Measurements from ENCODE around the gene FARP1.

FARP1 gene

DNA sequence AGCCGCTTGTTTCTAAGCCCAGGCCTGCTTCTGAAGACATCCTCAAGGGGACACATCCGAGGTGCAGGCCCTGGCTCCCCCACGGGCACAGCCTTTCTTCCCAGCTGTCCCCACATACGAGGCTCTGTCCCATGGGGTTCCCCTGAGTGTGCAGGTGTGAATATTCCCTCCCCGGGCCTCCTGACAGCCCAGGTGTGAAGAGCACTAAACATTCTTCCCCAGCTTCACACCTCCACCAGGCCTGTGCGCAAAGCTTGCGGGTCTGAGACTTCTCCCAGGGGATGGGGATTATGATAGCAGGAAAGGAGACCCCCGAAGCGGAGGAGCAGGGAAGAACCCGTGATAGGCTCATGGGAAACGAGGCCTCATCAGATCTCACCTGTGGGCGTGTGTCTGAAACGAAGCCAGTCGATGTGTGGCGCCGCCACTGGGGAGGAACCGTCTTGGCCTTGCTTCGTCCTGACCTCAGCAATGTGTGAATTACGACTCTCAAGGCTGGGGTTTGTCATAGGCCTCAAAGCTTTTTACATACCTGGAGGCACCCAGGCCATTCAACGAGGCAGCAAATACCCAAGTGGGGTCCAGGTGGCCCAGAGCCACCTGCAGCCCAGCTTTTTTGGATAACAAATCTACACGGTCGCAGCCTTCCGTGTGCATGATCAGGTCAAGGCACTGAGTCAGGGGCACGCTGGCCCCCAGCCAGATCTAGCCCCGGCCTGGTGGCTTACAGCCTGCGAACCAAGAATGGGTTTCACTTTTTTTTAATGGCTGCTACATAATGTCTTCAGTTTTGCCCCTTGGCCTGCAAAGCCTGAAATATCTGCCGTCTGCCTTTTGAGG, 299.7 kb downstream of the FARP1 start:
- no peak for DNase-seq (ENCODE audit: low read depth)

- DNase-seq (ENCODE audit: low read depth) = peak; percentile 91
Measured at GRCh38 chr13:98443329-98443728, 300.4 kb downstream of the FARP1 start.

DNA sequence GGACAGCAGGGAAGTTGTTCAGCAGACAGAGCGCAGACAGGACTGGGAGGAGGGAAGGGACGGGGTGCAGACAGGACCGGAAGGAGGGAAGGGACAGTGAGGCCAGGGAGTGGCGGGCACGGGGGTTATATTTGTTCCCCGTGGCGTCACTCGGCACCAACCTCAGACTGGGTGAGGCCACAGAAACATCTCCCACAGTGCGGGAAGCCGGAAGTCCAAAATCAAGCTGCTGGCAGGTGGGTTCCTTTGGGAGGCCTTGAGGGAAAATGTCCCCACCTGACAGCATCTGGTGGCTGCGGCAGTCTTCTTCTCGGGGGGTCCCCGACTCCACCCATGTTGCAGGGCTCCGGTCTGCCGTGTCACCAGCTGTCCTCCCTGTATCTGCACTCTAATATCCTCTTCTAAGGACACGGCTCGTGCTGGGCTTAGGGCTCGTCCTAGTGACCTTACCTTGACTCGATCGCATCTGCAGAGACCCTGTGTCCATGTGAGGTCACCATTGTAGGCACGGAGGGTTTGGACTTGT, 301.0 kb downstream of the FARP1 start:
- no peak for DNase-seq (ENCODE audit: low read depth)

DNA sequence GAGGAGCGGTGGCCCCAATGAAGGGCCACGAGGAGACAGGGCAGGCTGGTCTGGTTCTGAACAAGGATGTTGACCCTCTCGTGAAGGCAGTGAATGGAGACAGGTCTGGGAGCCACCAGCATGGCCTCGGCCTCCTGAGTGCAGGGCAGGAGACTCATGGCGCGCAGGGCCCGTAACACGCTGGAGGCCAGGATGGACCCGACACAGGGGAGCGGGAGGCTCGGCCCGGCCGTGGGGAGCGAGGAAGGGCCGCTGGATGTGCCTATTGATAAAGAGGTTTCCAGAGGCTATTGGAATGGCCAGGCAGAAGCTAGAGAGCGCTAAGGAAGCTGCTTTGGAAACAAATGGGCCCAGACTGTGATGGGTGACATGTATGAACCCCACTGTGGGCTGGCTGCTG, 301.5 kb downstream of the FARP1 start:
- DNase-seq (ENCODE audit: low read depth) = no peak

DNA sequence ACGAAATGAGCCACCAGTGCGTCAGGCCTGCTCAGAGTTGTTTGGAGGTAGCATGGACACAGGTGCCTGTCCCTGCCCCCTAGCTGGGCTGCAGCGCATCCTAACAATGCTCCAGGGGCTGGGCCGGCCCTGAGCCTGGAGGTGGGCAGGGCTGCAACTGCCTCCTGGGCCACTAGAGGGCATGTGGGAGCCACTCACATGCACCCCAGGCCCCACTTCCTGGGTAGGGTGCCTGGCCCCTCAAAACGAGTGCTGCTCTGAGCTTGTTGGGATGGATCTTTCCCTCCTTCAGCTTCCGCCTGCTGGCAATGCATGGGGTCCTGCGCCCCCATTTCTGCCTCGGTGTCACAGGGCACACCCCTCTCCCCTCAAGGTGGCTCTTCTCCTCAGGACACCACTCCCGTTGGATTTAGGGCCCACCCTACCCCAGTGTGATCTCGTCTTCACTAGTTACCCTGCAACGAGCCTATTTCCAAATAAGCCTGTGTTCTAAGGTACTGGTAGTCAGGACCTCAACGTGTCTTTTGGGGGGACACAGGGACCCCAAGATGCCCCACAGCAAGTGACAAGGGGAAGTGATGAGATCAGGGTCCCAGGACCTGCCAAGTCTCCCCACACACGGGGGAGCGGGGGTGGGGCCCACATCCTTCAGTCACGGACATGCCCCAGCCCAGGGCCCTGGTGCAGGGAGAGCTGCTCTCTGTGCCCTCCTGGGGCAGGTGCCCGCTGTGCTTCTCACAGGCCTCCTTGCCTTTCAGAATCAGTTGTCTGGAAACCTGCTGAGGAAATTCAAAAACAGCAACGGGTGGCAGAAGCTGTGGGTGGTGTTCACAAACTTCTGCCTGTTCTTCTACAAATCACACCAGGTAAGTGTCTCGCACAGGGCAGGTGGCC, 302.7 kb downstream of the FARP1 start:
- peak; percentile 66 for DNase-seq (ENCODE audit: low read depth)

- no peak for DNase-seq (ENCODE audit: low read depth)
Measured at GRCh38 chr13:98446234-98446621, 303.3 kb downstream of the FARP1 start.

- DNase-seq (ENCODE audit: low read depth) = no peak
Measured at GRCh38 chr13:98447130-98447529, 304.2 kb downstream of the FARP1 start.

GRCh38 chr13:98447881-98448641, 305.2 kb downstream of the FARP1 start:
- DNase-seq (ENCODE audit: low read depth) = peak; percentile 48

DNA sequence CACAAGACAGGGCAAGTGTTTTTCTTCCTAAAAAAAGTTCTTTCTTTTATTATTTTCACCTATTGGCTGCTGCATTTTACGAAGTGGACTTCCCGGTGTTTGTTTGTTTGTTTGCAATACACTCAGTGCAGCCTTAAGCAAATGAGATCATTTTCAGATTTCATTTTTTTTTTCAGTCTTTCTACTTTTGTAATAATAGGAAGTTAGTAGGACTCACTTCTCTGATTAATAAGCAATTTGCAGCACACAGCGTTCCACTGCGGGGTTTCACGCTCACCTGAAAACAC, 305.7 kb downstream of the FARP1 start:
- no peak for DNase-seq (ENCODE audit: low read depth)

DNA sequence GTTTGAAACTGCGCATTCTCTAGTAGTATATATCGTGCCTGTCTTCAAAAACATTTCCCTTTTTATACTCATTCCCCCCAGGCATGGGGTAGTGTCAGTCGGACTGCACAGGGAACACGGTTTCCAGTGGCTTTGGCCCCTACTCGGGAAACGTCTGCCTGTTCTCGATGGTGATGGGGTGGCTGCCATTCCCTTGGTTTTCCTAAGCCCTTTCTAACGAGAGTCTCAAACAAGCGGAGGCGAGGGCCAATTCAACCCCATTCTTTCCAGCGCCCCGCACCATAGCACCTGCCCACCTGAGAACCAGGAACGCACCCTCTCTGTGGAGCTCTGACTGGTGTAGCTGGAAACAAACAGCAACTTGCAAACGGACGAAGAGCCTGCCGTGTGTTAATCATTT, 306.4 kb downstream of the FARP1 start:
- no peak for DNase-seq (ENCODE audit: low read depth)

DNA sequence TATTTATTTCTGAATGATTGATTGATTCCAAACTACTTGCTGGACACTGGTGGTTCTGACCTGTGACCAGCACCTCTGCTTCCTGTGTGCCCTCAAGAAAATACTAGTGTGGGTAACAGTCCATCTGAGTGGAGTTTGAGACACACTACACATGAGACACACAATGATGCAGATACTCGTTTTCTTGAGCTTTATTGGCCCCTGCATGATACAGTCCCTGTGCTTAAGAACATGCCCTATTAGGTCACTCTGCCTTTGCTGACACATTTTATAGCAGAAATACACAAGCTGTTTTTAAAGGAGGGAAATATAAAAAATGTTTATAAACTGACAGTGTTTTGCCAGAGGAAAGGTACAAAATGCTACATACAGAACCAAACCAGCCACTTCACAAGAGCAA, 307.1 kb downstream of the FARP1 start:
- DNase-seq (ENCODE audit: low read depth) = no peak

- DNase-seq (ENCODE audit: low read depth) = peak; percentile 30
Measured at GRCh38 chr13:98450539-98451111, 307.7 kb downstream of the FARP1 start.

- DNase-seq (ENCODE audit: low read depth) = no peak
Measured at GRCh38 chr13:98451676-98452470, 309.0 kb downstream of the FARP1 start.

DNA sequence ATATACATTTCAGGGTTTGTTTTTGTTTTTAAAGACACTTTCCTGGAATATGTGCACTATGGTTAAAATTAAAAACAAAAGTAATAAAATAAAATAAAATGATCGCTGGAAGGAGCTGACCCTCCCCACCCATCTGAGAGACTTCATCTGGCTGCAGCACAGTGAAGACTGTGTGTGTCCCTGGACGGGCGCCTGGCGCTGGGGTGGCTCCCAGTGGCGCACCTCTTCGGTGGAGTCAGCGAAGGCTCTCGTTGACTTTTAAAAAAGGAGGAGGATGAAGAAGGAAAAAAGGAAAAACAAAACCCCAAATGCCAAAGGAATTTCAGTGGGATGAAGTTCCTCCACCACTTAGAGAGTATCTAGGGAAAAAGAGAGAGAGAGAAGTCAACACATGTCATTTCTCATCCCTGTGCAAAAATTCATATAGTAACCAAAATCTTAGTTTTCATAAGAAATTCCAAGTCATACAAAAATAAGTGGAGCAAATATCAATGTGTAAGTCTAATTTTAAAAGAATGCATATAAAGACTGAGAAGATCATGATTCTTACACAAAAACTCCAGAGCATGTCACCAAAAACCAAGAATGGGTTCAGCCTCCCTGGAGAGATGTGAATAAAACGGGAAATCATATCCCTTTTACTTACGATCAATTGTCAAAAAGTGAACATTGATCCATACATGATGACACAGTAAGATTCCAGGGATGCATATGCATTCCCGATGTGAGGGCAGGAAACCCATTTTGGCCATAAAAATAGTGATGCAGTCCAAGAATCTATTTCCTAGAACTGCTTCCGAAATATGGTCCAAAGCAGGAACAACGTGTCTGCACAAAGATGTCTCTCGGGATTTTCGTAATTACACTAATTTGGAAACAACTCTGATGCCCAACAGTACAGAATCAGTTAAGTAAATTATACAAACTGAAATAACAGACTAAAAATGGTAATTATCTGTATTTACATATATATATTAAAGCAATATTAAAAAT, 310.3 kb downstream of the FARP1 start:
- DNase-seq (ENCODE audit: low read depth) = peak; percentile 62

- DNase-seq (ENCODE audit: low read depth) = peak; percentile 98
Measured at GRCh38 chr13:98454389-98454881, 311.5 kb downstream of the FARP1 start.

DNA sequence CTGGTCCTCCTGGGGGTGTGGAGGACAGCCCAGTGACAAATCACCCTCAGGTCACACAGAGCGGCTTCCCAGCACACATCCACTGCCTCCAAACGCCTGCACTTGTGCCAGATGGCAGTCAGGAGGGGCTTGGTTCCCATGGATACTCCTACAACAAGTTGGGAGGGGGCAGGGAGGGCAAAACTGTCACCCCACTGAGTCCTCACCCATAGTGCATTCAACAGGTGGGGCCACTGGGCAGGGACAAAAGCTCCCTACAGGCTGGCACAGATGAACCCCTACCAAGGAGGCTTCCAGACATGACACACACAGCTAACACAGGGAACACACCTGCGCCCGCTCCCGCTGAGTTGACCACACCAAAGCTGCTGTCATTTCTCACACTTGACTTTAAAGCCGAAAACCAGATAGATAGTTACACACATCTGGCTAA, 313.5 kb downstream of the FARP1 start:
- DNase-seq (ENCODE audit: low read depth) = no peak

- DNase-seq (ENCODE audit: low read depth) = no peak
Measured at GRCh38 chr13:98457053-98457452, 314.2 kb downstream of the FARP1 start.

- no peak for DNase-seq (ENCODE audit: low read depth)
Measured at GRCh38 chr13:98458431-98458830, 315.5 kb downstream of the FARP1 start.

GRCh38 chr13:98459171-98459681, 316.3 kb downstream of the FARP1 start:
- no peak for DNase-seq (ENCODE audit: low read depth)
